ENCODE data around the gene NANOS3.

Gene NANOS3

GRCh38 chr19:13876834-13877233, at the start of gene NANOS3:
Gene NANOS3, plus strand, starts transcription at chr19:13877134. Its CDS starts 115 bp downstream, at chr19:13877249.
- no peak for TF ChIP-seq SUZ12 (IDR thresholded peaks at IDR 0.05; ENCODE audit: extremely low read depth, insufficient read depth, insufficient read length)
- TF ChIP-seq YY1 (IDR thresholded peaks at IDR 0.05; ENCODE audit: insufficient read depth, insufficient read length): no peak
- no peak for TF ChIP-seq ZNF274 (IDR thresholded peaks at IDR 0.05; ENCODE audit: low read depth, low read length)
- Histone ChIP-seq H3K27me3 (ENCODE audit: insufficient read depth, insufficient read length) (peaks cover 41% of the 10 kb centered on the region), H3K9ac (ENCODE audit: insufficient read length, low read depth) (peak within 1 kb of the TSS; percentile 42), H3K9me3 (ENCODE audit: insufficient read depth, low read length) (no peaks in the 10 kb centered on the region), H3K4me3 (ENCODE audit: insufficient read length, low read depth) (no peak within 1 kb of the TSS), H3K36me3 (ENCODE audit: insufficient read depth, insufficient read length, low read length) (no peaks in the 10 kb centered on the region), H3K4me1 (ENCODE audit: insufficient read depth, insufficient read length) (peaks cover 24% of the 10 kb centered on the region)
- DNase-seq (ENCODE audit: low read depth, low spot score): no peak

DNA sequence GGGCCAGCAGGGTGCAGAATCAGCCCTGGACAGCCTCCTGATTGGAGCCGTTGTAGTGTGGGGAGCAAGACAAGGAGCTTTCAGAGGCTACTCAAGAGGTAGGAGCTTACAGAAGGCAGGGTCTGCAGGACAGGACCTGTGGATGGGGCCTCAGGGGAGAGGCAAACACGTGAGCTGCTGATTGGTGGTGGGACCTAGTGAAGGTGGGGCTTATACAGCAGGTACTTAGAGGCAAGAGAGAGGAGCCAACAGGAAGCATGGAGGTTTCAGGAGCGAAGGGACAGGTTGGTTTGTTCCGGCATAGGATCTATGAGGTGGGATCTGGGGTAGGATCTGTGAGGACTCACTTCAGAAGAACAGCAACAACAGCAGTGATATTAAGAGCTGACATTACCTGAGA, 49.3 kb upstream of the NANOS3 start:
- H3K27me3 ChIP-seq (ENCODE audit: insufficient read depth, insufficient read length): no peaks in the 10 kb centered on the region
- peaks cover 11% of the 10 kb centered on the region for H3K4me1 ChIP-seq (ENCODE audit: insufficient read depth, insufficient read length)
- H3K36me3 ChIP-seq (ENCODE audit: insufficient read depth, insufficient read length, low read length): peaks cover 36% of the 10 kb centered on the region
- no peak overlapping the region for H3K4me3 ChIP-seq (ENCODE audit: insufficient read length, low read depth)
- no peak for DNase-seq (ENCODE audit: low read depth, low spot score)
- H3K9me3 ChIP-seq (ENCODE audit: insufficient read depth, low read length): no peaks in the 10 kb centered on the region
- no peak overlapping the region for H3K9ac ChIP-seq (ENCODE audit: insufficient read length, low read depth)
- TF ChIP-seq YY1 (IDR thresholded peaks at IDR 0.05; ENCODE audit: insufficient read depth, insufficient read length): no peak

DNA sequence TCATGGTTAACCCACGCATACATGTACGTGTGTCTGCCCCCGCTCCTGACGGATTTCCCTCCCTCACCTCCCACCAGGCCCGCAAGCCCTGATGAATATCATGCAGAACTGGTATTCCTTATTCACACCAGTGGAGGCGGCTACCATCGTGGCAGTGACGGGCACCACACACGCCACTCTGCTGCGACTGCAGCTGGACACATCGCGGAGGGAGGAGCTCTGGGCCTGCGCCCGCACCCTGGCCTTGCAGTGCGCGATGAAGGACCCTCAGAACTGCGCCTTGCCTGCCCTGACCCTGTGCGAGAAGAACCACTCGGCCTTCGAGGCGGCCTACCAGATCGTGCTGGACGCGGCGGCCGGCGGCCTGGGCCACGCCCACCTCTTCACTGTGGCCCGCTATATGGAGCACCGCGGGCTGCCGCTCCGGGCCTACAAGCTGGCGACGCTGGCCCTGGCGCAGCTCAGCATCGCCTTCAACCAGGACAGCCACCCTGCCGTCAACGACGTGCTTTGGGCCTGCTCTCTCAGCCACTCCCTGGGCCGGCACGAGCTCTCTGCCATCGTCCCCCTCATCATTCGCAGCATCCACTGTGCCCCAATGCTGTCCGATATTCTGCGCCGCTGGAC, 46.7 kb upstream of the NANOS3 start:
- no peak for DNase-seq (ENCODE audit: low read depth, low spot score)
- no peaks in the 10 kb centered on the region for H3K27me3 ChIP-seq (ENCODE audit: insufficient read depth, insufficient read length)
- peaks cover 33% of the 10 kb centered on the region for H3K36me3 ChIP-seq (ENCODE audit: insufficient read depth, insufficient read length, low read length)
- H3K9me3 ChIP-seq (ENCODE audit: insufficient read depth, low read length): no peaks in the 10 kb centered on the region
- H3K4me1 ChIP-seq (ENCODE audit: insufficient read depth, insufficient read length): peaks cover 17% of the 10 kb centered on the region
- no peak for TF ChIP-seq YY1 (IDR thresholded peaks at IDR 0.05; ENCODE audit: insufficient read depth, insufficient read length)
- TF ChIP-seq ZNF274 (IDR thresholded peaks at IDR 0.05; ENCODE audit: low read depth, low read length): no peak
- no peak for TF ChIP-seq SUZ12 (IDR thresholded peaks at IDR 0.05; ENCODE audit: extremely low read depth, insufficient read depth, insufficient read length)
- no peak overlapping the region for H3K9ac ChIP-seq (ENCODE audit: insufficient read length, low read depth)
- H3K4me3 ChIP-seq (ENCODE audit: insufficient read length, low read depth): no peak overlapping the region

GRCh38 chr19:13830741-13831536, 46.0 kb upstream of the NANOS3 start:
- no peak for TF ChIP-seq ZNF274 (IDR thresholded peaks at IDR 0.05; ENCODE audit: low read depth, low read length)
- no peak for TF ChIP-seq YY1 (IDR thresholded peaks at IDR 0.05; ENCODE audit: insufficient read depth, insufficient read length)
- no peak for DNase-seq (ENCODE audit: low read depth, low spot score)
- Histone ChIP-seq H3K4me1 (ENCODE audit: insufficient read depth, insufficient read length) (peaks cover 10% of the 10 kb centered on the region), H3K9me3 (ENCODE audit: insufficient read depth, low read length) (no peaks in the 10 kb centered on the region), H3K36me3 (ENCODE audit: insufficient read depth, insufficient read length, low read length) (peaks cover 34% of the 10 kb centered on the region), H3K27me3 (ENCODE audit: insufficient read depth, insufficient read length) (no peaks in the 10 kb centered on the region), H3K4me3 (ENCODE audit: insufficient read length, low read depth) (no peak overlapping the region), H3K9ac (ENCODE audit: insufficient read length, low read depth) (no peak overlapping the region)

DNA sequence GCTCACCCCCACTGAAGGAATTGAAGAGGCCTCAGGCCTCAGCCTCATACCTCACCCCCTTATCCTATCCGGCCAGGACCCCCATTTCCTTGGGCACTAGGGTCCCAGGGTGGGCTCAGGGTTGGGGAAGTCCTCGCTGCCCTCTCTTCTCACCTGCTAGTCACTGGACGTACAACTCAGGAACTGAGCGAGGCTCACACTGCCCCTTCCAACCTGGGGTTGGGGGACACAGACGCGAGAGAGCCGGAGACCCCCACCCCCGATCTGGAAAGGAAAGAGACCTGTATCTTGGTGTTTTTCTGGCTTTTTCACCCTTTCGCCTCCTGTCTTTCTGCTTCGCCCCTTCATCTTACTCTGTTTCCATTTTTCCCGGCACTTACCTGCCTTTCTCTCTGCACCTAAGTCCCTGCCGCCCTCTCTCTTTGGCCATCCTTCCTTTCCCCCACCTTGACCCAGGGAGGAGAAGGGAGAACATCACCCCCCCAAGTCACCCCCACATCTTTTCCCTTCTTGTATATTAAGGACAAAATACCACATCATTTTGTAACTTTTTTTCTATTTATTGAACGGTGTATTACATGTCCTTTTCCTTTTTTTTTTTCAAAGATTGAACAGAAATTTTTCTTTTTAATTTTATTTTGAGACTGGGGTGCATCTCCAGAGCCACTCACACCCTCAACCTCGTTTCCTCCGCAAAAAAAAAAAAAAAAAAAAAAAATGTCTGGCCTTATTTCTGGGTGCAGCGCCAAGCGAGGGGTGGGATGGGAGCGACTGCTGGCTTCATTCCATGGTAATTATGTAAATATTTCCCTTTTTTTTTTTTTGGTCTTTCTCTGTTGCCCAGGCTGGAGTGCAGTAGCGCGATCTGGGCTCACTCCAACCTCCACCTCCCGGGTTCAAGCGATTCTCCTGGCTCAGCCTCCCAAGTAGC, 45.1 kb upstream of the NANOS3 start:
- no peaks in the 10 kb centered on the region for H3K27me3 ChIP-seq (ENCODE audit: insufficient read depth, insufficient read length)
- H3K9me3 ChIP-seq (ENCODE audit: insufficient read depth, low read length): no peaks in the 10 kb centered on the region
- peaks cover 42% of the 10 kb centered on the region for H3K36me3 ChIP-seq (ENCODE audit: insufficient read depth, insufficient read length, low read length)
- no peak for DNase-seq (ENCODE audit: low read depth, low spot score)
- TF ChIP-seq ZNF274 (IDR thresholded peaks at IDR 0.05; ENCODE audit: low read depth, low read length) (no peak), SUZ12 (IDR thresholded peaks at IDR 0.05; ENCODE audit: extremely low read depth, insufficient read depth, insufficient read length) (no peak), YY1 (IDR thresholded peaks at IDR 0.05; ENCODE audit: insufficient read depth, insufficient read length) (no peak)
- H3K4me3 ChIP-seq (ENCODE audit: insufficient read length, low read depth): no peak overlapping the region
- H3K9ac ChIP-seq (ENCODE audit: insufficient read length, low read depth): no peak overlapping the region
- H3K4me1 ChIP-seq (ENCODE audit: insufficient read depth, insufficient read length): peaks cover 10% of the 10 kb centered on the region

GRCh38 chr19:13833330-13834243, 43.3 kb upstream of the NANOS3 start:
- Histone ChIP-seq H3K9me3 (ENCODE audit: insufficient read depth, low read length) (no peaks in the 10 kb centered on the region), H3K36me3 (ENCODE audit: insufficient read depth, insufficient read length, low read length) (peaks cover 53% of the 10 kb centered on the region), H3K9ac (ENCODE audit: insufficient read length, low read depth) (peak overlapping the region; percentile 79), H3K27me3 (ENCODE audit: insufficient read depth, insufficient read length) (no peaks in the 10 kb centered on the region), H3K4me3 (ENCODE audit: insufficient read length, low read depth) (peak overlapping the region; percentile 35), H3K4me1 (ENCODE audit: insufficient read depth, insufficient read length) (peaks cover 13% of the 10 kb centered on the region)
- peak; percentile 82 for DNase-seq (ENCODE audit: low read depth, low spot score)
- no peak for TF ChIP-seq ZNF274 (IDR thresholded peaks at IDR 0.05; ENCODE audit: low read depth, low read length)
- no peak for TF ChIP-seq SUZ12 (IDR thresholded peaks at IDR 0.05; ENCODE audit: extremely low read depth, insufficient read depth, insufficient read length)
- no peak for TF ChIP-seq YY1 (IDR thresholded peaks at IDR 0.05; ENCODE audit: insufficient read depth, insufficient read length)

All from NT2/D1 (cell line).